Stimulated activated CD4-positive, alpha-beta T cell treated with anti-CD3 and anti-CD28 coated beads, Interleukin-12 subunit alpha, Interleukin-12 subunit beta, amount 100 ng/mL, for 24 hours (primary cell): ENCODE measurements around the gene ATP2B2.

Experiments
- DNase-seq, 2 experiments: peaks; one replicate each; pipeline ENCODE4 v3.0.0-alpha.2; 2020; ENCODE audit warnings: low read depth in 2 of 2

The ATP2B2 gene

DNA sequence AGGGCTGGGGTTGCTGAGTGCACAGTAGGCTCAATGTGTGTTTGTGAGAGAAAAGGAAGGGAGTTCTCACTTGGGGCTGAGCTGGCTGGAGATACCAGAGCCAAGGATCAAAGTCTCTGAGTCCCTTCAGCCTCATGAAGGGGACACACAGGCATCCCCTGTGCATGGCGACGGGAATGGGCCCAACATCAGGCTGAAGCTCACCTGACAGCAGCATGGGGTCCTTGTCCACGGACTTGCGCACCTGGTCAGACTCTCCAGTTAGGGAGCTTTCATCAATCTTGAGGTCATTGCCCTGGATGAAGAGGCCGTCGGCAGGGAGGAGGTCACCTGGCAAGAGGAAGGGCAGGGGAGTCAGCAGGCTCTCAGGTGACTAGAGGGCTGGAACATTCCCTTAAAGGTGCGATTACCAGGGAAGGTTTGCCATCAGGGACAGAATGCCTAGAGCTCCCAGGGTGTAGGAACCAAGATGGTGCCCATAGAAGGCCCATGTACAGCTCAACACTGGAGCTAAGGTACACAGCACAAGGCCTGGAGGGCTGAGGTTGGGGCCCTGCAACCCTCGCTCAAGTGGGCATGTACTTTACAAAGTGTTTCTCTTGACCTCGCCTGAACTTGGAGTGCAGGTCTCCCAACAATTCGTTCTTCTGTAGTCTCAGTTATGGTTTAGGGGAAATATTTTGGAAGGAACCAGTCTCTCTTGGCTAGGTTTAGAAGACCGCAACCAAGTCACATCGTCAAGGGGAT is 104.5 kb downstream of the ATP2B2 start:
- DNase-seq: no peak

DNA sequence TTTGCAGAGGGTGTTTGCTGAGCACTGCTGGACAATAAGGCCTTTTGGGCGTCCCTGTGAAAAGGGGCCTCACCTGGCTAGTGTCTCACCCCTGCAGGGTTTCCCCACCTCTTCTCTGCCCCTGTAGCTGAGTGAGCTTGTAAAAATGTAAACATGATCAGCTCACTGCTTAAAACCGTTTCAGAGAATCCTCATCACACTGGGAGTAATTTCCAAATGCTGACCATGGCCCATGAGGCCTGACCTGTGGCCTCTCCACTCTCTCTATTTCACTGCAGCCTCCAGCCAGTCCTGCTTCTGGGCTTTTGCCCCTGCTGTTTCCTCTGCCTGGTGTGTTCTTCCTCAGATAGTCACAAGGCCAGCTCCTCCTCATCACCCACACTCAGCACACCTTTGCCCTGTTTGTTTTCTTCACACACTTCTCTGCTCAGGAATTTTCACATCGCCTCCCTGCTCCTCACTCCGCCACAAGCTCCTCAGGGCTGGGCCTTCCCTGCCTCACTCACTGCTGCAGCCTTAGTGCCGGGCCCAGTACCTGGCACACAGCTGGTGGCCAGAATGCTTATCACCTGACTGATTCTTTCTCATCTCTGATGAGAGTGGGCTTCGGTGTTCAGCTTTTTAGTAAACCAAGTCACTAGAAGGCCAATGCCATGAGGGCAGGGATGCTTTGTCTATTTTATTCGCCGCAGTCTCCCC is 105.2 kb downstream of the ATP2B2 start:
- no peak for DNase-seq

DNA sequence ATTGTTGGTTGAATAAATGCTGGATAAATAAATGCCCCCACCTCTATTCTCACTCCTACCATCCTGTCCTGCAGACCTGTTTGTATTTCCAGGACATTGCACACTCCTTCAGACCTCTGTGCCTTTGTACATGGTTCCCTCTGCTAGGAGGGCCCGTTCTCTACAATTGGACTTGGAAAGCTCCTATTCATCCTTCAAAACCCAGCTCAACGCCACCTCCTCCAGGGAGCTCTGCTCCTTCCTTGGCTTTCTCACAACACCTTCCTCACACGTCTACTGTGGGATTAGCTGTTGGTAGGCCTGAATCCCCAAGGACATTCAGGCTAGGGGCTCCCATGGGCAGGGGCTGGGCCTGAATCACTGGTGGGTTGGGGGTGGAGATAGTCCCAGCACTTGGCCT is 105.8 kb downstream of the ATP2B2 start:
- DNase-seq: no peak

DNA sequence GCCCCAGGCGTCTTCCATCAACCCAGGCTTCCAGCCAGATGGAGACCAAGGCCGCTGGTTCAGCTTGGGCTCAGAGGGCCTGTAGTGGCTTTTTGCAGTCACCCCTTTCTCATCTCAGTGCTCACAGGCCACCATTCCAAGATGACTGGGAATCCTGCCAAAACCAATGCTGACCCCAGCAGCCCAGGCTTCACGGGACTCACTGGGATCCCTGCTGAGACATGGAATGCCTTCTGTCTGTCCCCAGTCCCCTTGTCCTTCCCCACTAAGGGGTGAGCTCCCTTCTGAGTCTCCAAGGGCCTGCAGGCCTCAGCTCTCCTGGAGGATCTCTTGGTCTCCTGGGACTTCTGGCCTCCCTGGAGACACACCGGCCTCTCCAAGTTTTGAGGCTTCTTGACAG is 107.0 kb downstream of the ATP2B2 start:
- DNase-seq: no peak

DNA sequence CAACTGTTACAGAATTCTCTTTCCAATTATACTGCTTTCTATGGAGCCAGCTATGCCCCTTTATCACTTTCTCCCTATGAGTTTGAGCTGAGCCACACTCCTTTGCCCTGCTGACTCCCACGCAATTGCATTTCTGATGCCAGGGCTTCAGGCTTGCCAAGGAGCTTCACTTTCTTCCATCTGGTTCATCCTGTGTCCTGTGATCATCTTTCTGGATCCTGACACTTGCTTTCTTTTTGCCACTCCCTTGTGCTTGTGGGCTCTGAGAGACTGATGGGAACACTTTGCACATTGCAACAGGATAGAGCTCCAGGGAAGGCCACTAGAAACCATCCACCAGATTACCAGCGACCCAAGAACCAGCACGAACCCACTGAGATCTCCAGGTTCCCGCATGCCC is 107.5 kb downstream of the ATP2B2 start:
- DNase-seq: no peak

DNA sequence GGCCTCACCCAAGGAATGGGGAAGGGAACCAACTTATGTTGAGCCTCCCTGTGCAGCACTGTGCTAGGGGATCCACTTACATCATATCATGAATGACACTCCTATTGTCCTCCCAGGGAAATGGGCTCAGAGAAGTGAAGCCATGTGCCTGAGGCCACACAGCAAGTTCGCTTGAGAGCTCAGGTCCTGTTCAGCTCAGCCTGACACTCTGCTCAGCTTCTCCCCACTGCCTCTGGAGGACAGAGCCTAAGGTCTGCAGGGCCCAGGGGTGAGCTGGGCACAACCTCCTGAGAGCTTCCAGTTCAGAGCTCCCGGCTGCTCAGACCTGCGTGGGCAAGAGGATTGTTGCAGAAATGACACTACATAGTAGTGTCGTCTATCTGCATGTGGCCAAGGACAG is 108.5 kb downstream of the ATP2B2 start:
- no peak for DNase-seq

DNA sequence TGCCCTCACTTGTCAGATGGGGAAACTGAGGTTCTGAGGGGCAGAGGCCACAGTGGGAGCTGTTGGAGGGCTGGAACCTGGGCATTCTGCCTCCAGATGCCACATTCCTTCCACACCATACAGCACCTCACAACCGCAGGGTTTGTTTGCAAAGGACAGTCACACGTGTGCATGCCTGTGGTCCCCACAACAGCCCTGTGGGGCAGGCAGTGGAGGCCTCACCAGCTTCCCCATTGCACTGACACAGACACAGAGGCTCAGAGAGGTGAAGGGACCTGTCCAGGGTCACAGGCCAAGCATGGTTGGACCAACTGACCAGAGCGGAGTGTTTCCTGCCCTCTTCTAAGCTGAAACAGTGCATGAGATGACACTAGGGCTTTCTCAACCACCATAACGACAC is 109.3 kb downstream of the ATP2B2 start:
- no peak for DNase-seq

DNA sequence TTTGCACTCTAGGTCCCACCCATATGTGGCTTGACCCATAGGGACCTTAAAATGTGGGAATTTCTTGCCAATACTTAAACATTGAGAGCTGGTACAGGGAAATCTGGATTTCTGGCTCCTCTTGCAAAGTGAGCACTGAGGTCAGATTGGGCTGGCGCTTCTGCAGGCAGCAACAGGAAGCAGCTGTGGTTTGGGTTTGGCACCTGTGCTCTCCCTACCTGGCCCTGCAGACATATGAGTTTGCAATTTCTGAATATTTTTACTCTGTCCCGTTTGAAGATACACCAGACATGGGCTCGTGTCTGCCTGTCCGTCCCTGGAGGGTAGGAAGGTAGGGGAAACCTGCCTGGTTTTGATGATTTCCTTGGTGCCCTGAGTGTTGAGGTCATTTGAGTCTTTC is 109.7 kb downstream of the ATP2B2 start:
- DNase-seq: no peak

DNA sequence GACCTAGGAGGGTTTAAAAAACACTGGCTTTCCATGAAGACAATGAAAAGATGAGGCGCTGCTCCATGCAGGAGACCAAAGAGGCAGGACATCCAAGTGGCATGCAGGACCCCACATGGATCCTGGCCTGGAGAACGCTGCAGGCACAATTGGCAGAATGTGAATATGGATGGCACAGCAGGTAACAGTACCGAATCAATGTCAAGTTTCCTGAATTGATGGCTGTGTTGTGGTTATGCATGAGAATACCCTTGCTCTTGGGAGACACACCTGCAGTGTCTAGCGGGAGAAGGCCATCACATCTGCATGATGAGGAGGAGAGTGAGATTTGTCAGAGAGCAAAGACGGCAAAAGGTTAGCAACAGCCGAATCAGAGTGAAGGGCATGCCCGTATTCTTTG is 110.2 kb downstream of the ATP2B2 start:
- no peak for DNase-seq

DNA sequence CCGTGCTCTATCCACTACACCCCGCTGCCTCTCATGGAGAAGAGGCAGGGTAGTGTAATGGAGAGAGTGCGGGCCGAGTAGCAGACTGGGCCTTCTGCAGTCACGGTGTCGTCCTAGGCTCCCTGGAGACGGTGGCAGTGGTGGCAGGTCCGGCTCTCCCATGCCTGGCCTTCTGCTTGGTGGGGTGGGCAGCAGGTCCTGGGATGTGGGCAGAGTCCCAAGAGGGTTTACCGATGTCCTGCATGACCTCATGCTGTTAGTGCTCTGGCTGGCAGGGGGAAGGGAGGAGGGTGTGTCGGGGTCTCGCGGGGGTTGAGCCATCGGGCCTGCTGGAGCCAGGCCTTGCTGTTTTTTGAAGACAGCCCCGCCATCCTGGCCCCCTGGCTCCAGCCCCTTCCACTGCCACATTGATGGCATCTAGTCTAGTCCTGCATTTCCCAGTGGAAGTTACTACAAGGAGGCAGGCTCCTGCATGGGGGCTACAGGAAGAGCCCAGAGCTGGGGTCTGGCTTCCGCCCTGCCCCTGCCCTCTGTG is 110.8 kb downstream of the ATP2B2 start:
- no peak for DNase-seq

DNA sequence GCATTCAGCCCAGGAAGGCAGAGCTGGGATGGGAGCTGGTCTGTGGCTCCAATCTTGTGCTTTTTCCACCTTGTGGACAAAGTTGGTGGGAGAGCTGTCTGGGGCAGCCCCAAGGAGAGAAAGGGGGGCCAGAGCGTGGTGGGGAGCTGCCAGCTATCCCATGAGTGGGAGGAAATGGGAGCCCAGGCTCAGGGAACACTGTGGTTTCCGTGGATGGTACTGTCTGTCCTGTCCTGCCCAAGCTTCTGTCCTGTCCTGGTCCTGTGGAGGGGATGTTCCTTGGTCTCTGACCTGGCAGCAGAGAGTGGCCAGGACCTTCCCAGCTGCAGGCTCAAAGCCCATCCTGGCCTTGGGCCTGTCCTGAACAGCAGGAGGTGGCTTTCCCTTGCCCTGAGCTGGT is 111.9 kb downstream of the ATP2B2 start:
- no peak for DNase-seq

DNA sequence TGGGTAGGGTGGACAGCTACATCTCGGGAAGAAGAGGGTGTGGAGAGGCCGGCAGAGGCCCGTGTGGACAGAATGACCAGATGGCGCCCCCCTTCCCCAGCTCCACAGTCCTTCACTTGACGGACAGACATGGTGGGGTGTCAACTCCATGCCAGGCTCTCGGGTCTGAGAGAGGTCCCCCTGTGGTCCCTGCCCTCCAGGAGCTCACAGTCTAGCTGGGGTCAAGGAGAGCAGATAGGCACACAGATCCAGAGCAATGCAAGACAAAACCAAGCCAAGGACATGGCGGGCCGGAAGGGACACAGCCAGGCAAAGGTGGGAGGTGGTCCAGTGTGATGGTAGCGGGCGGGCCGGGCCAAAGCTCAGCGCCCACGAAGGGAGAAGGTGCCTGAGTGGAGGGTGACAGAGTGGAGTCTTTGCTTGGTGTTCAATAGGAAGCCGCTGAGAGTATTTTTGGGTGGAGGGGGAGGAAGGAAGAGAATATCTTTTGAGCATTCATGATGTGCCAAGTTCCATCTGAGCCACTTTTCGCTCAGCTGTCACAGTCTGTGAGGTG is 112.4 kb downstream of the ATP2B2 start:
- DNase-seq: no peak

DNA sequence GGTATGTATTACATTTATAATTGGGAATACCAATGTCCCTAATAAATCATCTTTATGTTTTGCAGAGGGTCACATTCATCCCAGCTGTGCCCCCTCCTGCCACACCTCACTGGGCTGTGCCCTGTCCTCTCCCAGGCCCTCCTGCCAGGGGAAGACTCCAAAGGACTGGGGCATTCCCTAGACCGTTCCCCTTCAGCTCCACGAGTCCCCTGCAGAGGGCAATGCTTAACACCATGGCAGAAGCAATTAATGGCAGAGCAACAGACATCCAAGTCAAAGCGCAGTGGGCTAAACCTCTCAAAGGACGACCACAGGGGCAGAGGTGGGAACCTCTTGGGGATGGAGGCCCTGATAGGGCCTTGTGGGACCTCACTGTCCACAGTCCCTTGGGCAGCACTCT is 113.1 kb downstream of the ATP2B2 start:
- DNase-seq: no peak

DNA sequence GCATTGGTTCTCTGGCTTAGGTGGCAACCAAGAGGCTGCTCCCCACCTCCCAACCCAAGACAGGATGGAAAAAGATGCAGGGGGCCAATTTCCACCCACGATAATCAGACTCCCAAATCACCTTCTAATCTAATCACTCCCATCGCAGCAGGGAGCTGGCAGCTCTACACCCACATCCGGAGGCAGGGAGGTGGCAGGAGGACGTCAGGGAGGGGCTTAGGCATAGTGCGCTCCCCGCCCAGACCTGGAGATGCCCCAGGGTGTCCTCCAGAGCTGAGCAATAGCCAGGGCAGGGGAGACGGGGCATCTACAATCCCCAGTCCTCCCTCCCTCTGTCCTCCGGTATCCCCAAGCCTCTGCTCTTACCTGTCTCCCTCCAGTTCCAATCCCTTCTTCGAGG is 114.0 kb downstream of the ATP2B2 start:
- DNase-seq: no peak

DNA sequence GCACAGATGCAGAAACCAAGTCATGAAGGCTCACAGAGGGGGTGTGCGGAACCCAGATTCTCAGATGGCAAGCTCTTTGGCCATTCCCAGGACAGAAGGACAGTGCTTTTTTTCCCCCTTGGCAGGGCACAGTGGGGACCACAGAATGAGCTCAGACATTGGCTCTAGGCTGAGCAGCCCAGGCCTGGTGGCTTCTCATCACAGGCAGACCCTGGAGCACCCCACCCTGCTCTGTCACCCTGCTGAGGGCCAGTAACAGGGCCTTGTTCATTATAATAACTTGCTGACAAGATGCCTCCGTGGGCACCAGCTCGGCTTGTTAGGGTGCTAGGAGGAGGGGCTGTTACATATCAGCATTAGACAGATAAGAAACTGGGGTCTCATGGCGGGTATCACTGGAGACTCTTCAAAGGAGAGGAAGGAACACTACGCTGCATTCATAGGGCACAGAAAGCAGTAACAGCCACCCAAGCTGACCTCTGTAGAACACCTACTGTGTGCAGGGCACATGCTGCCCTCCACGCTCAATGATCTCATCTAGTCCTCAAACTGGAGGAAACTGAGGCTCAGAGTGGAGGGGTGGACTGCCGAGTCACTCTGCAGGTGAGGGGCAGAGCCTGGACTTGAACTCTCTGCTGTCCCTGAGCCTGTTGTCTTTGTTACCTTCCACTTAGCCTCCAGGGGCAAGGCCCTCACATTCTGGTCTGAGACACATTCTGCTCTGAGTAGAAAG is 114.6 kb downstream of the ATP2B2 start:
- DNase-seq: no peak

DNA sequence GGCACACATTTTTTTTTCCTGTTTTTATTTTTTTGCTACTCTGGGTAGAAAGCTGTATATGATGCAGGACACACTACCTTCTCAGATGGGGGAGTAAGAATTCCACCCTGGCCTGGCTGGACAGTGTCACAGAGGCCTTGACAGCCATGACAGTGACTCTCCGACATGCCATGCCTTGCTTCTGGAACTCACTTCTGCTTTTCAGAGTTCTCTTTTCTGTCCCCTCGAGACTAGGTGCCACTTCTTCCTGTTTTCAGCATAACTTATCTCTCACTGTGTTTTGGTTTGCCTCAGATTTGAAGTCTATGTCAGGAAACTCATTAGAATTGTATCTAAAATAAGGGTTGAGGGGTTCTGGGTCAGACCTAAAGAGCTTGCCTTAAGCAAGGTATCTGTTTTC is 115.4 kb downstream of the ATP2B2 start:
- DNase-seq: no peak

DNA sequence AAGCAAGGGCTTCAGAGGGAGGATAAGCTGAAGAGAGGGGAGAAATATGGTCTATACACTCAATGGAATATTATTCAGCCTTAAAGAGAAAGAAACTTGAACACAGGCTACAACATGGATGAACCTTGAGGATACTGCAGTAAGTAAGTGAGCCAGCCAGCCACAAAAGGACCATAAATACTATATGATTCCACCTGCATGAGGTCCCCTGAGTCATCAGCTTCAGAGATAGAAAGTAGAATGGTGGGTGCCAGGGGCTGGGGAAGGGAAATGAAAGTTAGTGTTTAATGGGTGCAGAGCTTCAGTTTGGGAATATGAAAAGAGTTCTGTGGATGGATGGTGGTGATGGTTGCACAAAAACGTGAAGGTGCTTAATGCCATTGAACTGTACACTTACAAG is 116.0 kb downstream of the ATP2B2 start:
- DNase-seq: no peak

DNA sequence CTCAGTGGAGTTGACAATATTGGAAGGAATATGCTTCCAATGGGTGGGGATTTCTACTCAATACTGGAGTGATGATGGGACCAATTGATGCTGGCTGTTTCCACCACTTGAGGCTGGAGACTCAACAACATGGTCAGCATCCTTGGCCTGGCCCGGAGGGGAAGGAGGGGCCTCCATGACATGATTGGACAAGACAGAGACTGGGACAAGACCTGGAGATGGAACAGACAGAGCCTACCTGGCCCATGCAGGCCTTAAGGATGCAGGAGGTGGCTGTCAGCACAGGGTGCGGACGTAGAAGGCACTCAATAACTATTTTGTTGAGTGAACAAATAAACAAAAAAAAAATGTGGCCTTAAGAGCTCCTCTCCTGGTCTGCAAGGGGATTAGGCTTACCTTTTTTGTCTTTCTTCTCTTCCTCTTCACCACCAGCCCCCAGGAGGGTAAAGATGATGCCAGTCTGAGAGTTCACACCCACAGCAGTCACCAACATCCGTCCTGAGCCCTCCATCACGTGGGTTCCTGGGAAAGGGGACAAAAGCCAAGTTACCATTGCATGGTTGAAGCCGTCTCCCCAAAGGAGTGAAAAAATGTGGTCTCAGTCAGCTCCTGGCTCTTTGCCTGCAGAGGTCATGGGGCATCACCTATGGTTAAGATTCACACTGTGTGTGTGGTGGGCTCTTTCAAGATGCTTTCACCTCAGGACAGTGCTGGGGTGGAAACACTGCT is 117.3 kb downstream of the ATP2B2 start:
- no peak for DNase-seq

DNA sequence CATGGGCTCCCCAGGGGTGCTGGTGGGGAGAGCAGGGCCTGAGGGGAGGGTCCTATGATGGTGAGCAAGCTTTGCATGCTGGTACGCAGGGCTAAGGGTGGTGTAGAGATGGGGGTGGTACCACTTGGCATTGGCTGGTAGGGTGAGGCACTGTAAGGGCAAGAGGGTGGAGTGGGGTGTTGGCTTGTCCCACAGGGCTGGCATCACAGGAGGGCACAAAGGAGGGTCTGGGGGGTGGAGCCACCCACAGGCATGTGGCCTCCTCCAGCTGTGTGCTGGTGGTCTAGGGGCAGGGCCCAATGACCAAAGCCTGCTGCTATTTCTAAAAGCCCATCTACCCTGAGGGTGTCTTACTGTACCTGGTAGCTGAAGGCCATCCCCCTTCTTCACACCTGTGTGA is 119.3 kb downstream of the ATP2B2 start:
- DNase-seq: no peak

DNA sequence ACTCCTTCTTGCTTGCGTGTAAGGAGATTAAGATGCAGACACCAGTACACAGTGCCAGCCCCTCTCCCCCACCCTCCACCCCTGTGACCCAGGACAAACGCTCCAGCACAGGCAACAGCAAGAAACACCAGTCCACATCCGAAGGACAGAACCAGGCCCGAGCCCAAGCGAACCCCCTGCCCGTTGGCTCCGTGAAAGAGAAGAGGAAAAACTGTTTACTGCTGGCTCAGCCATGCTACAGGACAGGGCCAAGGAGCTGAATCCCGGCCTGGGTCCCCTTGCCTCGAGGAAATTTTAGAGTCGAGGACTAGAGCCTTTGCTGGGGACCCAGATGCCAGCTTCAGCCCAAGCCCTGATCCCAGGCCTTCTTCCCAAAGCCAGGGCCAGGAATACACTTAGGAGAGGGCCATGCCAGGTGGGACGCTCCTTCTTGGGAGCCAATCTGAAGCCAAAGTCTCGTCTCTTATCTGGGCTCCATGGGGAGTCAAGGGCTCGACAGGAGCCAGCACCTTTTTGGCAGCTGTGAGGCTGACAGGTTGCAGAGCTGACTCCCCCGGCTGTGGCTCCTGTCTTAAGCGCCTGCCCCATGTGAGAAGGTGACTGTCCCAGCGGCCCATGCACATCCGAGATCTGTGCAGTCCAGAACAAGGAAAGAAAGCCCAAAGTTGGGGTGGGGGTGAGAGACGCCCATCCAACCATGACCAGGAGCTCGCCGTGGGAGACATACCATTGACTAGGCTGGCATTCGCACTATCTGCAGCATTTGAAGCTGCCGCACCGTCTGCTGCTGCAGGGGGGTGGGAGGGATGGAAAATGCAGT is 120.6 kb downstream of the ATP2B2 start:
- no peak for DNase-seq

DNA sequence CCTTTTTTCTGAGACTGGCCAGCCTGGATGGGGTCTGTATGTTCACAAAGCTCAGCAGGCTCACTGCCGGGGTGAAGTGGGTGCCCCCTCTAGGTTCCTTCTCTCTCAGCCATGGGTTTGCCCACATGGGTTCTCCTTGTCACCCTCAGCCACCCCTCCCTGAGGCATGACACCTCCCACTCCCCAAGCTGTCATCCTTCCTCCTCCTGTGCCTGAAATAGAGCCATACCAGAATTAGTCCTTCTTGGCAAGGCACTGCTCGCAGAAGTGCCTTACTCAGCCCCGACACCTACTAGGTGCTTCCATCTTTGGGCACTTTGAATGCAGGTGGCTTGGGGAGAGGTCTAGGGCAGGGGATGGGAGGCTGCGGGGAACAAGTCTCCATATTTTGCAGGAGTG is 121.5 kb downstream of the ATP2B2 start:
- no peak for DNase-seq
